ENCODE data around the gene LGI1. TPM values are rescaled to one million over a fixed set of nuclear protein-coding genes. Genes with fewer than 3 reads are reported as not detected.

Gene LGI1
- total and polyA plus RNA-seq, 2 experiments from 2014 or later: 0.56 to 2.6 TPM

DNA sequence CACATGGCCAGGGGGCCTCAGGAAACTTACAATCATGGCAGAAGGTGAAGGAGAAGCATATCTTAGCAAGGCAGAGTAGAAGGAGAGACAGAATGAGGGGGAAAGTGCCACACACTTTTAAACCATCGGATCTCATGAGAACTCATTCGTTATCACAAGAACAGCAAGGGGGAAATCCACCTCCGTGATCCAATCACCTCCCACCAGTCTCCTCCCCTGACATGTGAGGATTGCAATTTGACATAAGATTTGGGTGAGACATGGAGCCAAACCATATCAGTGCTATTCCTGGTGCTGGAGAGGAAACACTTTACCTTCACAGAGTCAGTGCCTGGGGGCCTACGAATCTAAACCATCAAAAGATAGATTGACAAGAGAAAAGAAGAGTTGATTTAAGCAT, 61.8 kb downstream of the LGI1 start:
- Histone ChIP-seq H3K9me2 (replicated peaks; ENCODE audit: insufficient read depth) (no peaks in the 10 kb centered on the region), H3K27me3 (no peaks in the 10 kb centered on the region), H2AFZ (no peak overlapping the region), H3K36me3 (replicated peaks; ENCODE audit: insufficient read depth, low read depth) (no peaks in the 10 kb centered on the region), H3K79me2 (no peaks in the 10 kb centered on the region), H4K20me1 (ENCODE audit: insufficient read depth, poor library complexity, severe bottlenecking) (no peaks in the 10 kb centered on the region), H3K4me3 (no peak overlapping the region), H3K4me1 (ENCODE audit: insufficient read depth) (peaks cover 6% of the 10 kb centered on the region), H3K27ac (no peak overlapping the region), H3K9me3 (ENCODE audit: low read depth) (no peaks in the 10 kb centered on the region), H3K4me2 (no peak overlapping the region)
- 79% methylated on average over 4 of the region's 4 CpGs for WGBS (ENCODE audit: low lambda C conversion rate, missing lambda C conversion rate)
- TF ChIP-seq CTCF (IDR thresholded peaks at IDR 0.05; ENCODE audit: poor library complexity) (no peak), EZH2phosphoT487 (IDR thresholded peaks at IDR 0.05; ENCODE audit: low read depth, severe bottlenecking, unreplicated experiment) (no peak), EZH2 (IDR thresholded peaks at IDR 0.05; ENCODE audit: borderline replicate concordance) (no peak)
- DNase-seq (ENCODE audit: low spot score): no peak

- H3K27me3 ChIP-seq: no peaks in the 10 kb centered on the region
- peaks cover 5% of the 10 kb centered on the region for H3K4me1 ChIP-seq (ENCODE audit: insufficient read depth)
- no peak overlapping the region for H3K27ac ChIP-seq
- DNase-seq (ENCODE audit: low spot score): no peak
- H3K4me3 ChIP-seq: no peak overlapping the region
- H2AFZ ChIP-seq: no peak overlapping the region
- 49% methylated on average over 3 of the region's 3 CpGs for WGBS (ENCODE audit: low lambda C conversion rate, missing lambda C conversion rate)
- TF ChIP-seq CTCF (IDR thresholded peaks at IDR 0.05; ENCODE audit: poor library complexity) (no peak), EZH2phosphoT487 (IDR thresholded peaks at IDR 0.05; ENCODE audit: low read depth, severe bottlenecking, unreplicated experiment) (no peak), EZH2 (IDR thresholded peaks at IDR 0.05; ENCODE audit: borderline replicate concordance) (no peak)
- no peaks in the 10 kb centered on the region for H3K36me3 ChIP-seq (replicated peaks; ENCODE audit: insufficient read depth, low read depth)
- H3K79me2 ChIP-seq: no peaks in the 10 kb centered on the region
- no peaks in the 10 kb centered on the region for H3K9me3 ChIP-seq (ENCODE audit: low read depth)
- H4K20me1 ChIP-seq (ENCODE audit: insufficient read depth, poor library complexity, severe bottlenecking): no peaks in the 10 kb centered on the region
- H3K4me2 ChIP-seq: no peak overlapping the region
- H3K9me2 ChIP-seq (replicated peaks; ENCODE audit: insufficient read depth): no peaks in the 10 kb centered on the region
These were observed 62.7 kb downstream of the LGI1 start for GRCh38 chr10:93820434-93820833.

DNA sequence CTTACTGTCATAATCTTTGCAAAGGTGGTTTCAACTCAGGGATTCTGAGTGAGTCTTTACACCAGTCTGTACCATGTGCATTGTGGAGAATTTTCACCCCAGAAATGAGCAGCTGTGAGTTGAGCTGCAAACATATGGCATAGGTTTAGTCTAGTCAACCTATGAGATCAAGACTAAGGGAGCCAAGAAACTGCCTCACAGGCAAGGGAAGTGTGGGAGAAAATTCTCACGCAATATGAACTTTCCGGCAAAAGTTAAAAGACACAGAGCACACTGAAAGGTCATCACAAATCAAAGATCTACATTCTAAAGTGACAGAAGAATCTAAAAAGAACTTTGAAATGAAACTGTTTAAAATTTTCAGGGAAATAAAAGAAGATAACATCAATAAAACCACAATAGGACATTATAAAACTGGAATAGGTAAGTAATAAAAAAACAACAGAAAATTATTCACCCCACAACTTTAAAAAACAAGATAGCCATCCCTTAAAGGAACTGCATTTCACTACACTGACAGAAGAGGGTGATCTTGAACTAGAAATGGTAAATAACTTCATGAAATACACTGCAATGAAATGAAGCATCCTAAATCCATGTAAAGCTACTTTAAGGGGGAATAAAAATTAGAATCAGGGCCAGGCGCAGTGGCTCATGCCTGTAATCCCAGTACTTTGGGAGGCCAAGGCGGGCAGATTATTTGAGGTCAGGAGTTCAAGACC, 63.5 kb downstream of the LGI1 start:
- Histone ChIP-seq H3K9me3 (ENCODE audit: low read depth) (no peaks in the 10 kb centered on the region), H3K4me3 (no peak overlapping the region), H3K27ac (no peak overlapping the region), H4K20me1 (ENCODE audit: insufficient read depth, poor library complexity, severe bottlenecking) (no peaks in the 10 kb centered on the region), H3K4me1 (ENCODE audit: insufficient read depth) (no peaks in the 10 kb centered on the region), H3K79me2 (no peaks in the 10 kb centered on the region), H3K27me3 (no peaks in the 10 kb centered on the region), H3K4me2 (no peak overlapping the region), H3K36me3 (replicated peaks; ENCODE audit: insufficient read depth, low read depth) (no peaks in the 10 kb centered on the region), H2AFZ (no peak overlapping the region), H3K9me2 (replicated peaks; ENCODE audit: insufficient read depth) (no peaks in the 10 kb centered on the region)
- 63% methylated on average over 4 of the region's 4 CpGs for WGBS (ENCODE audit: low lambda C conversion rate, missing lambda C conversion rate)
- DNase-seq (ENCODE audit: low spot score): peak; percentile 36
- peak; percentile 66 for TF ChIP-seq CTCF (IDR thresholded peaks at IDR 0.05; ENCODE audit: poor library complexity)
- no peak for TF ChIP-seq EZH2 (IDR thresholded peaks at IDR 0.05; ENCODE audit: borderline replicate concordance)
